ENCODE data around the gene MRPL4. TPM values are rescaled to one million over a fixed set of nuclear protein-coding genes. Genes with fewer than 3 reads are reported as not detected.
"Not testable (repeated sequence)": the region's sequence is repeated elsewhere in the genome, so short reads cannot be mapped to it uniquely, and the experiment has no call there.

Gene MRPL4
- total RNA-seq, 1 donor from 2014 or later = 77.0 TPM

DNA sequence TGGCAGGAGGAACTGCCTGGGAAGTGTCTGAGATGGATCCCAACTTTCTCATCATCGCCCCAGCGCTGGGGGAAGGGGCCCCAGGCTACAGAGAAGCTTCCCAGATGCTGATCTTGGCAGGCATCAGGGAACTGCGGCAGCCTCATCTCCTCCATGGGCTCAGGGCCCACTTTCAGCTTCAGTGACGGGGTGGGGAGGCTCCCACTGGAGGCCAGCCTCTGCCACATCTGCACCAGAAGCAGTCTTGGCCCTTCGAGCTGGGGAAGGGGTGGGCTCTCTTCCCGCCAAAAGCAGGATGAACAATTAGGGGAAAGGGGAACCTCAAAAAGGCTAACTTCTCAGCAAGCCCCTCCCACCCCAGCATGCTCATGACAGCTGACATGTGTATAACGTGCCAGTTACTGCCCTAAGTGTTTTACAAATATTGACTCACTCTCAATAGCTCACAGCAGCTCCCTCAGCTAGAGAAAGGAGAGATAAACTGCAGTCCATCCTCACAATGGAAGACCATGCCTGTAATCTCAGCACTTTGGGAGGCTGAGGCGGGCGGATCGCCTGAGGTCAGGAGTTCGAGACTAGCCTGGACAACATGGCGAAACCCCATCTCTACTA lies 13.7 kb upstream of the MRPL4 start:
- intact Hi-C loops (cut with micrococcal nuclease) = no loop called here
- Histone ChIP-seq H3K27me3 (ENCODE audit: low read depth) (no peaks in the 10 kb centered on the region), H3K9me3 (replicated peaks) (no peaks in the 10 kb centered on the region), H3K4me3 (no peak overlapping the region), H3K4me1 (peaks cover 24% of the 10 kb centered on the region), H3K27ac (replicated peaks) (peak overlapping the region; percentile 84), H3K36me3 (no peaks in the 10 kb centered on the region)
- DNase-seq = peak; percentile 79
- TF ChIP-seq, protein P1, sequence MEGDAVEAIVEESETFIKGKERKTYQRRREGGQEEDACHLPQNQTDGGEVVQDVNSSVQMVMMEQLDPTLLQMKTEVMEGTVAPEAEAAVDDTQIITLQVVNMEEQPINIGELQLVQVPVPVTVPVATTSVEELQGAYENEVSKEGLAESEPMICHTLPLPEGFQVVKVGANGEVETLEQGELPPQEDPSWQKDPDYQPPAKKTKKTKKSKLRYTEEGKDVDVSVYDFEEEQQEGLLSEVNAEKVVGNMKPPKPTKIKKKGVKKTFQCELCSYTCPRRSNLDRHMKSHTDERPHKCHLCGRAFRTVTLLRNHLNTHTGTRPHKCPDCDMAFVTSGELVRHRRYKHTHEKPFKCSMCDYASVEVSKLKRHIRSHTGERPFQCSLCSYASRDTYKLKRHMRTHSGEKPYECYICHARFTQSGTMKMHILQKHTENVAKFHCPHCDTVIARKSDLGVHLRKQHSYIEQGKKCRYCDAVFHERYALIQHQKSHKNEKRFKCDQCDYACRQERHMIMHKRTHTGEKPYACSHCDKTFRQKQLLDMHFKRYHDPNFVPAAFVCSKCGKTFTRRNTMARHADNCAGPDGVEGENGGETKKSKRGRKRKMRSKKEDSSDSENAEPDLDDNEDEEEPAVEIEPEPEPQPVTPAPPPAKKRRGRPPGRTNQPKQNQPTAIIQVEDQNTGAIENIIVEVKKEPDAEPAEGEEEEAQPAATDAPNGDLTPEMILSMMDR (IDR thresholded peaks at IDR 0.05; ENCODE audit: borderline replicate concordance) = no peak

DNA sequence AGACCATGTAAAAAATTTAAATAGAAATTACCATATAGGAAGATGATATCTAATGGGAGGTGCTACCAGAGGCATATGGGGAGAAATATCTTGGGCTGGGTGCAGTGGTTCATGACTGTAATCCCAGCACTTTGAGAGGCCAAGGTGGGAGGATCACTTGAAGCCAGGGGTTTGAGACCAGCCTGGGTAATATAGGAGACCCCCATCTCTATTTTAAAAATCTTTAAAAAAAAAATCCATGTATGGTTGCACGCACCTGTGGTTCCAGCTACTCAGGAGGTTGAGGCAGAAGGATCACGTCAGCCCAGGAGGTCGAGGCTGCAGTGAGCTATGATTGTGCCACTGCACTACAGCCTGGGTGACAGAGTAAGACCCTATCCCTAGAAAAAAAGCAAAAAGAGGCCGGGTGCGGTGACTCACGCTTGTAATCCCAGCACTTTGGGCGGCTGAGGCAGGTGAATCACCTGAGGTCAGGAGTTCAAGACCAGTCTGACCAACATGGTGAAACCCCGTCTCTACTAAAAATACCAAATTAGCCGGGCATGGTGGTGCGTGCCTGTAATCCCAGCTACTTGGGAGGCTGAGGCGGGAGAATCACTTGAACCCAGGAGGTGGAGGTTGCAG lies 10.1 kb upstream of the MRPL4 start:
- H3K9me3 ChIP-seq (replicated peaks); intact Hi-C loops (cut with micrococcal nuclease); H3K27me3 ChIP-seq (ENCODE audit: low read depth); H3K36me3 ChIP-seq; H3K4me1 ChIP-seq; H3K4me3 ChIP-seq; DNase-seq; H3K27ac ChIP-seq (replicated peaks): not testable (repeated sequence)

DNA sequence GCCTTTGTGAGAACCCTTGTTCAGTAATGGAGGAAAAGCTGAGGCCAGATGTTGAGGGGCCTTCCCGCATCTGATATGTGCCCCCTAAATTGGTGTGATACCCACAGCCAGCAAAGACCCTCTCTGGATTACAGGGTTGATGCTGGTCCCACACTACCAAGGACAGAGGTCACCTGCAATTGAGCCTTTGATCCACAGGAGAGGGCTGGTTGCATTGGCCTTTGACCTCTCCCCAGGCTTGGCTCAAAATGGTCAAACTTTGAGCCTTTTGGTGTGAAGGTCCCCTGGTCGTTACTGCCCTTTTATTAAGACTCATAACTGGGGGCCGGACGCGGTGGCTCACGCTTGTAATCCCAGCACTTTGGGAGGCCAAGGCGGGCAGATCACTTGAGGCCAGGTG lies 8.4 kb upstream of the MRPL4 start:
- Histone ChIP-seq H3K27me3 (ENCODE audit: low read depth) (no peaks in the 10 kb centered on the region), H3K36me3 (no peaks in the 10 kb centered on the region), H3K9me3 (replicated peaks) (no peaks in the 10 kb centered on the region), H3K4me3 (no peak overlapping the region), H3K27ac (replicated peaks) (no peak overlapping the region), H3K4me1 (no peaks in the 10 kb centered on the region)
- TF ChIP-seq, protein P1 (IDR thresholded peaks at IDR 0.05; ENCODE audit: borderline replicate concordance) = no peak
- DNase-seq = no peak
- intact Hi-C loops (cut with micrococcal nuclease) = no loop called here

DNA sequence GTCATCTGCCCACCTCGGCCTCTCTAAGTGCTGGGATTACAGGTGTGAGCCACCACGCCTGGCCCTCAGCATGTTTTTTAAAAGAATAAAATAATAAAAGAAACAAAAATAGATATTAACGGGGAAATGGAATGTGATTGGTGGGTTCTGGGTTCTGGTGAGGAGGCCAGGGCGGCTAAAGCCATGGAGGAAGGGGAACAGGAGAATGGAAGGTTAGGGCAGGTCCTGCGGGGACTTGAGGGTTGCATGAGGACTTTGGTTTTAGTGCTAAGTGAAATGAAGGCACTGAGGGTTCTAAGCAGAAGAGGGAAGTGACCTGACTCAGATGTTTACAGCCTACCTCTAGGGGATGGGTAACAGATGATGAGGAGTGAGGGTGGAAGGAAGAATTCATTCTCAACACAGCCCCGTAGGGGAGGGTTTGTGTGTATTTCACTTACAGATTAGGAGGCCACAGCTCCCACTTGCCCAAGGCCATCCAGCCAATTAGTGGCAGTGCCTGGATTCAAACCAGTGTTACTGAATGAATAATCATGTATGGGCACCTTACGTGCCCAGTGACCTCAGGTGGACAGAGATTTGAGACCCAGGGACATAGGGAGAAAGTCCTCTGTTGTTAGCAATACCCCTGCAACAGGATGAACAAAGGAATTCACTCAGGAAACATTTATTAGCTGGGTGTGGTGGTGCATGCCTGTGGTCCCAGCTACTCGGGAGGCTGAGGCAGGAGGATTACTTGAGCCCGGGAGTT lies 6.7 kb upstream of the MRPL4 start:
- intact Hi-C loops (cut with micrococcal nuclease) = no loop called here
- TF ChIP-seq, protein P1 (IDR thresholded peaks at IDR 0.05; ENCODE audit: borderline replicate concordance) = no peak

DNA sequence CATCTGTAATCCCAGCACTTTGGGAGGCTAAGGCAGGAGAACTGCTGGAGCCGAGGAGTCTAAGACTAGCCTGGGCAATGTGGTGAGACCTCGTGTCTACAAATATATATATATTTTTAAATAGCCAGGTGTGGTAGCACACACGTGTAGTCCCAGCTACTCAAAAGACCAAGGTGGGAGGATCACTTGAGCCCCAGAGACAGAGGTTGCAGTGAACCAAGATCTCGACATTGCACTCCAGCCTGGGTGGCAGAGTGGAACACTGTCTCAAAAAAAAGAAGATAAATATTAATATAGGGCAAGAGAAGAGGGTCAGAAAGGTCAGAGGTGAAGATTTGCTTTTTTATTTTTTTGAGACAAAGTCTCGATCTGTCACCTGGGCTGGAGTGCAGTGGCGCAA lies 5.5 kb upstream of the MRPL4 start:
- Histone ChIP-seq H3K9me3 (replicated peaks) (no peaks in the 10 kb centered on the region), H3K4me3 (no peak overlapping the region), H3K27ac (replicated peaks) (no peak overlapping the region), H3K4me1 (peaks cover 18% of the 10 kb centered on the region), H3K27me3 (ENCODE audit: low read depth) (no peaks in the 10 kb centered on the region), H3K36me3 (no peaks in the 10 kb centered on the region)
- TF ChIP-seq, protein P1 (IDR thresholded peaks at IDR 0.05; ENCODE audit: borderline replicate concordance) = no peak
- DNase-seq = no peak
- intact Hi-C loops (cut with micrococcal nuclease) = no loop called here

More for the DNA sequence above, 6.7 kb upstream of the MRPL4 start:
- Histone ChIP-seq H3K27ac (replicated peaks) (no peak overlapping the region), H3K9me3 (replicated peaks) (no peaks in the 10 kb centered on the region), H3K36me3 (no peaks in the 10 kb centered on the region), H3K4me1 (peaks cover 7% of the 10 kb centered on the region), H3K27me3 (ENCODE audit: low read depth) (no peaks in the 10 kb centered on the region), H3K4me3 (no peak overlapping the region)
- DNase-seq = no peak

DNA sequence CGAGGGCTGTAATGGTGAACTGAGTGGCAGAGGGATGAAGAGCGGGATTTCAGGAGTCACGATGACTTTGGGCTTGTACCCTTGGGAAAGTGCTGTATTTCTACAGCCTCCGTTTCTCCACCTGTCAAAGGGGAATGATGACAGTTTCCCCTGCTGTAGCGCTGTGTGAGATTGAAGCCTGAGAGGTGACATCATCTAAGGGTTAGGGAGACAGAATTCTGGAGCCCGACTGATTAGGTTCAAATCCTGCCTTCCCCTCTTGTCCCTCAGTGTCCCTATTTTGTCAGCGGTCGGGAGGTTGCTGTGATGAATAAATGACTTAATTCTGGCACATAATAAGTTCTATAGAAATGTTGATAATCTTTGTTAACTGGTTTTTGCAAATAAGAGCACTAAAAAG lies 693 bp downstream of the MRPL4 start:
- no peaks in the 10 kb centered on the region for H3K27me3 ChIP-seq (ENCODE audit: low read depth)
- TF ChIP-seq, protein P1 (IDR thresholded peaks at IDR 0.05; ENCODE audit: borderline replicate concordance) = no peak

More for the DNA sequence above, 693 bp downstream of the MRPL4 start:
- H3K36me3 ChIP-seq = peaks cover 41% of the 10 kb centered on the region
- H3K27ac ChIP-seq (replicated peaks) = peak overlapping the region; percentile 92
- intact Hi-C loops (cut with micrococcal nuclease) = no loop called here
- H3K9me3 ChIP-seq (replicated peaks) = no peaks in the 10 kb centered on the region
- no peak for DNase-seq
- H3K4me3 ChIP-seq = peak overlapping the region; percentile 95
- H3K4me1 ChIP-seq = peaks cover 47% of the 10 kb centered on the region
